Karpas-422 (cell line): ENCODE results near the gene MEAK7. TPM values are rescaled to one million over a fixed set of nuclear protein-coding genes. Genes with fewer than 3 reads are reported as not detected.

Source experiments
- DNase-seq: peaks from one replicate; pipeline ENCODE4 v3.0.0-alpha.2; 2015
- H2AFZ ChIP-seq: fragments of 200-600 bp; sonication (generic); 2 replicates; pipeline ENCODE4 v1.6.1; 2014; ENCODE audit warnings: antibody characterized with exemption, low read length, mixed read lengths
- H3K27ac ChIP-seq: fragments of 200-600 bp; sonication (generic); 2 replicates; pipeline ENCODE4 v1.5.1; 2014; ENCODE audit warnings: mild to moderate bottlenecking, low read length, moderate library complexity
- H3K27me3 ChIP-seq: fragments of 200-600 bp; sonication (generic); 2 replicates; pipeline ENCODE4 v1.6.1; 2014; ENCODE audit warnings: low read length, mixed read lengths
- H3K36me3 ChIP-seq: fragments of 200-600 bp; sonication (generic); 2 replicates; pipeline ENCODE4 v1.6.1; 2014; ENCODE audit warnings: low read length, mixed read lengths; ENCODE audit not compliant: insufficient read depth
- H3K4me1 ChIP-seq: fragments of 200-600 bp; sonication (generic); 2 replicates; pipeline ENCODE4 v1.6.1; 2014; ENCODE audit warnings: mild to moderate bottlenecking, low read length, mixed read lengths
- H3K4me2 ChIP-seq: fragments of 200-600 bp; sonication (generic); 2 replicates; pipeline ENCODE4 v1.6.1; 2014; ENCODE audit warnings: low read length, low read depth, mild to moderate bottlenecking; ENCODE audit not compliant: poor library complexity, severe bottlenecking
- H3K4me3 ChIP-seq: fragments of 200-600 bp; sonication (generic); 2 replicates; pipeline ENCODE4 v1.5.1; 2014; ENCODE audit warnings: mild to moderate bottlenecking, antibody characterized with exemption, low read length, mixed read lengths
- H3K79me2 ChIP-seq: fragments of 200-600 bp; sonication (generic); 2 replicates; pipeline ENCODE4 v1.6.1; 2014; ENCODE audit warnings: mild to moderate bottlenecking, low read length, mixed read lengths
- H3K9ac ChIP-seq: fragments of 200-600 bp; sonication (generic); 2 replicates; pipeline ENCODE4 v1.6.0; 2014; ENCODE audit warnings: low read length
- H3K9me2 ChIP-seq: fragments of 200-600 bp; sonication (generic), shearing (Covaris generic); replicated peaks from 2 replicates; pipeline ENCODE4 v1.6.0; 2014; ENCODE audit warnings: mild to moderate bottlenecking, low read length, moderate library complexity; ENCODE audit not compliant: insufficient read depth
- H3K9me3 ChIP-seq: fragments of 300-700, 200-600 bp; sonication (generic); 2 replicates; pipeline ENCODE4 v1.6.1; 2014; ENCODE audit warnings: low read length, mixed read lengths
- H4K20me1 ChIP-seq: fragments of 200-600 bp; sonication (generic); 2 replicates; pipeline ENCODE4 v1.6.1; 2014; ENCODE audit warnings: mild to moderate bottlenecking, antibody characterized with exemption, low read length, low read depth; ENCODE audit not compliant: insufficient read depth
- total RNA-seq: library from RNA; depleted of rRNA; stranded (reverse); fragments of >200 nt; shearing (Covaris generic); gene quantifications from 2 replicates; pipeline ENCODE4 v1.2.3, GENCODE V29; 2014; ENCODE audit warnings: low replicate concordance

Gene MEAK7
- total RNA-seq, 1 experiment from 2014 or later, result 10.7 TPM

GRCh38 chr16:84466692-84467091, 37.8 kb downstream of the MEAK7 start:
- H3K9me3 ChIP-seq, result peaks cover 8% of the 10 kb centered on the region
- no peak overlapping the region for H3K9ac ChIP-seq
- H3K9me2 ChIP-seq, result no peaks in the 10 kb centered on the region
- no peak overlapping the region for H2AFZ ChIP-seq
- H3K27me3 ChIP-seq, result no peaks in the 10 kb centered on the region
- 0 out of 2 replicates have a peak, but pooled peaks cover 5% of the 10 kb centered on the region for H3K36me3 ChIP-seq
- H3K4me3 ChIP-seq, result no peak overlapping the region
- no peaks in the 10 kb centered on the region for H3K4me1 ChIP-seq
- H3K27ac ChIP-seq, result no peak overlapping the region
- DNase-seq, result no peak
- H3K4me2 ChIP-seq, result no peak overlapping the region
- no peaks in the 10 kb centered on the region for H3K79me2 ChIP-seq
- no peaks in the 10 kb centered on the region for H4K20me1 ChIP-seq

DNA sequence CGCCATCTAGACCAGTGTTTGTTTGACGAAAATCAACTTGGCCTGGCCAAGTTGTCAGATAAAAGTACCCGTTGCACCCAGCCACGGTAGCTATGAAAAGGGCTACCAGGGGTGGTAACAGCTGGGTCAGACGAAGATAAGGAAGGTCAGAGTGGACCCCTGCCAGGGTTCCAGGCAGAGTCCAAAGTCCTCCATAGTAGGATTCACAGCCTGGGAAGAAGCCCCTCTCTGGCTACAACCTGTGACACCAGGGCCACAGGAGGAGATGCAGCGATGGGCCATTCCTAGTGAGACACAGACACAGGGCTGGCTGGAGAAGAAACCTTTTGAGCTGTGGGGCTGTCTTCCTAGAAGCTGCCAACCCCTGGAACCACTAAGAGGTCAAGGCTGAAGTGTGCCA, 39.3 kb downstream of the MEAK7 start:
- Histone ChIP-seq H3K4me2 (no peak overlapping the region), H3K79me2 (no peaks in the 10 kb centered on the region), H3K4me3 (no peak overlapping the region), H3K9me3 (peaks cover 8% of the 10 kb centered on the region), H3K4me1 (no peaks in the 10 kb centered on the region), H2AFZ (no peak overlapping the region), H4K20me1 (no peaks in the 10 kb centered on the region), H3K27me3 (no peaks in the 10 kb centered on the region), H3K9ac (no peak overlapping the region), H3K36me3 (0 out of 2 replicates have a peak, but pooled peaks cover 5% of the 10 kb centered on the region), H3K27ac (no peak overlapping the region), H3K9me2 (no peaks in the 10 kb centered on the region)
- DNase-seq, result no peak

- no peaks in the 10 kb centered on the region for H3K4me1 ChIP-seq
- no peaks in the 10 kb centered on the region for H3K79me2 ChIP-seq
- H3K4me3 ChIP-seq, result no peak overlapping the region
- H3K9me3 ChIP-seq, result peaks cover 8% of the 10 kb centered on the region
- H3K27me3 ChIP-seq, result no peaks in the 10 kb centered on the region
- H3K36me3 ChIP-seq, result 0 out of 2 replicates have a peak, but pooled peaks cover 5% of the 10 kb centered on the region
- H3K27ac ChIP-seq, result no peak overlapping the region
- no peak for DNase-seq
- no peak overlapping the region for H3K4me2 ChIP-seq
- no peak overlapping the region for H2AFZ ChIP-seq
- H3K9ac ChIP-seq, result no peak overlapping the region
- H3K9me2 ChIP-seq, result no peaks in the 10 kb centered on the region
- H4K20me1 ChIP-seq, result no peaks in the 10 kb centered on the region
Observed at GRCh38 chr16:84464116-84464515, 40.3 kb downstream of the MEAK7 start.

DNA sequence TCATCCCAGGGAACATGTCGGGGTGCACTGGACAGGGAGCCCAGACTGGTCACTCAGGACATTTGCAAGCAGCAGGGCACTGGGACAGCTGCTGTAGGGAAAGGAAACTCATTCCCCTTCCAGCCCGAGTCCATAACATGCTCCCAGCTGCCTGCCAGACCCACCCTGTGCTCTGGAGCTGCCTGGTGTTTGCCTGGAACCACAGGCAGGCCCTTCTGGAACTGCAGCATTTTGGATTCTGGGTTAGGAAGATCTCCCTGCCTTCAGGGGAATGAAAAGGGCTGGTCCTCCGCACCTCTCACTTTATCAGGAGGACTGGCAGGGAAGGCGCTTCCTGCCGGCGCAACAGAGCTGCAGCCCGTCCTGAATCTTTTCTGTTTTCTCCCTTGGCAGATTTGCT, 41.2 kb downstream of the MEAK7 start:
- H3K9me3 ChIP-seq, result peaks cover 8% of the 10 kb centered on the region
- no peak overlapping the region for H3K27ac ChIP-seq
- no peak for DNase-seq
- no peak overlapping the region for H3K4me3 ChIP-seq
- H3K79me2 ChIP-seq, result no peaks in the 10 kb centered on the region
- H2AFZ ChIP-seq, result no peak overlapping the region
- H3K4me1 ChIP-seq, result no peaks in the 10 kb centered on the region
- H3K9me2 ChIP-seq, result no peaks in the 10 kb centered on the region
- no peaks in the 10 kb centered on the region for H4K20me1 ChIP-seq
- H3K4me2 ChIP-seq, result no peak overlapping the region
- 0 out of 2 replicates have a peak, but pooled peaks cover 5% of the 10 kb centered on the region for H3K36me3 ChIP-seq
- H3K9ac ChIP-seq, result no peak overlapping the region
- H3K27me3 ChIP-seq, result no peaks in the 10 kb centered on the region

- Histone ChIP-seq H3K9ac (no peak overlapping the region), H3K27me3 (no peaks in the 10 kb centered on the region)
Observed at GRCh38 chr16:84462296-84463210, 41.9 kb downstream of the MEAK7 start.

DNA sequence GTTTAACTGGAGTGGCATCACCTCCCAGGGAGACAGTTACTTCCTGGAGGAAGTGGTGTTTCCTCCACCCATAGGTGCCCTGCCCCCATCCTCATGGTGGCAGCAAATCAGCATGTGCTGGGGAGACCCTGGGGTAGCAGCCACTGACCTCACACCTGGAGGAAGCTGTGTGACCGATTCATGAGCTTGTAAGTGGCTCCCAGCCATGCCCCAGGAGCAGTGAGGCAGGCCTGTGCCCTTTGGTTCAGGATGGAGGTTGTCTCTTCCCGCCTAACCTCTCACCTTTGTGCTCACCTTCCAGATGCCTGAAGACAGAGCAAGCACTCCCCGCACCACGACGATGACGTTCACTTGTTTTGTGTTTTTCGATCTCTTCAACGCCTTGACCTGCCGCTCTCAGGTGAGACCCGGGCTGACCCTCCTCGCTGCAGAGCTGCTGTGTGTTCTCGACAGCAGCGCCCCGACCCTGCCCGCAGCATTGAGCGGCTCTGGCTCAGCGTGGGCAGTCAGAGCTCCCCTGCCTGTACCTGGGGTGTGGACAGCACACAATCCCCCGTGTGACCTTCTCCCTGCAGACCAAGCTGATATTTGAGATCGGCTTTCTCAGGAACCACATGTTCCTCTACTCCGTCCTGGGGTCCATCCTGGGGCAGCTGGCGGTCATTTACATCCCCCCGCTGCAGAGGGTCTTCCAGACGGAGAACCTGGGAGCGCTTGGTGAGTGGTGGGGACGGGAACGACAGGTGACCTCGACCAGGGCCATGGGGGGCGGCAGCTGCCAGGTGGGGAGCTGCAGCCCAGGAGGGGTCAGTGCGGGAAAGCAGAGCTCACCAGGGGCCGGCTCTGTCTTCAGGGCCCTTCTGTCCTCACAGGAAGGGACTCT, 42.8 kb downstream of the MEAK7 start:
- Histone ChIP-seq H3K79me2 (no peaks in the 10 kb centered on the region), H3K4me2 (no peak overlapping the region), H3K9me3 (no peaks in the 10 kb centered on the region; the same call in 1 of the 2 replicates), H3K4me3 (no peak overlapping the region), H3K36me3 (no peaks in the 10 kb centered on the region), H4K20me1 (no peaks in the 10 kb centered on the region), H3K27me3 (no peaks in the 10 kb centered on the region), H3K4me1 (no peaks in the 10 kb centered on the region), H3K27ac (no peak overlapping the region), H3K9ac (no peak overlapping the region), H3K9me2 (no peaks in the 10 kb centered on the region), H2AFZ (no peak overlapping the region)
- DNase-seq, result no peak

More at GRCh38 chr16:84462296-84463210, 41.9 kb downstream of the MEAK7 start:
- H3K9me3 ChIP-seq, result peaks cover 6% of the 10 kb centered on the region
- no peaks in the 10 kb centered on the region for H4K20me1 ChIP-seq
- H3K36me3 ChIP-seq, result no peaks in the 10 kb centered on the region
- no peak overlapping the region for H3K4me3 ChIP-seq
- no peak for DNase-seq
- no peak overlapping the region for H2AFZ ChIP-seq
- no peaks in the 10 kb centered on the region for H3K9me2 ChIP-seq
- H3K27ac ChIP-seq, result no peak overlapping the region
- H3K4me1 ChIP-seq, result no peaks in the 10 kb centered on the region
- H3K4me2 ChIP-seq, result no peak overlapping the region
- no peaks in the 10 kb centered on the region for H3K79me2 ChIP-seq

- H2AFZ ChIP-seq, result no peak overlapping the region
- DNase-seq, result no peak
- H3K9ac ChIP-seq, result no peak overlapping the region
- no peaks in the 10 kb centered on the region for H3K27me3 ChIP-seq
- no peak overlapping the region for H3K27ac ChIP-seq
- H3K79me2 ChIP-seq, result no peaks in the 10 kb centered on the region
- no peaks in the 10 kb centered on the region for H3K4me1 ChIP-seq
- no peaks in the 10 kb centered on the region for H4K20me1 ChIP-seq
- H3K9me3 ChIP-seq, result no peaks in the 10 kb centered on the region
- H3K4me2 ChIP-seq, result no peak overlapping the region
- H3K36me3 ChIP-seq, result no peaks in the 10 kb centered on the region
- H3K4me3 ChIP-seq, result no peak overlapping the region
- no peaks in the 10 kb centered on the region for H3K9me2 ChIP-seq
Observed at GRCh38 chr16:84461029-84461412, 43.4 kb downstream of the MEAK7 start.
